ENCODE data around the gene SREBF2. TPM values are rescaled to one million over a fixed set of nuclear protein-coding genes. Genes with fewer than 3 reads are reported as not detected.

Gene SREBF2
- total and polyA plus RNA-seq, 2 of the 8 experiments (the other 6 are each of a cell fraction or from before 2014, with no cell fraction given) = 125 to 144 TPM

- TF ChIP-seq E2F6 (IDR thresholded peaks at IDR 0.05) = peak; percentile 31; the same call in 1 of the 2 replicates
- TF ChIP-seq RBBP5 (IDR thresholded peaks at IDR 0.05; ENCODE audit: borderline replicate concordance, low read depth, low read length) = no peak
- no peak for TF ChIP-seq ATF3 (IDR thresholded peaks at IDR 0.05; ENCODE audit: insufficient read depth, low read depth, low read length)
- TF ChIP-seq SRF (IDR thresholded peaks at IDR 0.05; ENCODE audit: low read depth, low read length) = no peak
- no peak for TF ChIP-seq CTBP2 (IDR thresholded peaks at IDR 0.05; ENCODE audit: borderline replicate concordance, insufficient read depth, insufficient read length, low read length)
- no peak for TF ChIP-seq NRF1 (IDR thresholded peaks at IDR 0.05; ENCODE audit: low read depth, low read length)
- TF ChIP-seq TCF12 (IDR thresholded peaks at IDR 0.05; ENCODE audit: low read depth, low read length) = no peak
Observed at GRCh38 chr22:41831828-41832552, 915 bp upstream of the SREBF2 start (continued).

Data from H1 (cell line).